ENCODE measurements around the gene UTS2B.

Gene UTS2B

DNA sequence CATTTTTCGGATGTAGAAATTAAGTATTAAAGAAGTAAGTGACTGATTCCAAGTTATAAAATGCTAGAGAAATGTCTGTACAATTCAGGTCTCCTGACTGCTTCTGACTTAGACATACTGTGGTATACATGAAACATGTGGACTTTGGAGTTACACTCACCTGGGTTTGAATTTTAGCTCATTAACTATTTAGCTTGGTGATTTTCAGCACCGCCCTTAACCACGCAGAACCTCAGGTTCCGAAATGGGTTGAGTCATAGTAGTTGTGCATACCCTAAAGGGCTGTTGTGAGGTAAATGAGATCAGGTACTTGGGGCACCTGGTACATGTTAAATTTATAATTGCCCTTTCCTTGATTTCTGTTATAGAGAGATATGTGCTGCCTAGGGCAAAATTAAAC lies 32.9 kb upstream of the UTS2B start:
- Histone ChIP-seq H3K4me3 (ENCODE audit: low read depth in 1 of 2, low read length in 2 of 2) (no peak overlapping the region), H3K9ac (ENCODE audit: low read length) (no peak overlapping the region), H3K36me3 (ENCODE audit: insufficient read depth, low read length) (peaks cover 40% of the 10 kb centered on the region), H3K27me3 (ENCODE audit: control insufficient read depth in 1 of 2, insufficient read depth in 2 of 2, low read length in 2 of 2) (no peaks in the 10 kb centered on the region), H3K9me3 (ENCODE audit: low read length) (no peaks in the 10 kb centered on the region), H3K27ac (ENCODE audit: low read depth, low read length) (no peak overlapping the region), H3K4me1 (ENCODE audit: insufficient read depth, low read length) (no peaks in the 10 kb centered on the region)

DNA sequence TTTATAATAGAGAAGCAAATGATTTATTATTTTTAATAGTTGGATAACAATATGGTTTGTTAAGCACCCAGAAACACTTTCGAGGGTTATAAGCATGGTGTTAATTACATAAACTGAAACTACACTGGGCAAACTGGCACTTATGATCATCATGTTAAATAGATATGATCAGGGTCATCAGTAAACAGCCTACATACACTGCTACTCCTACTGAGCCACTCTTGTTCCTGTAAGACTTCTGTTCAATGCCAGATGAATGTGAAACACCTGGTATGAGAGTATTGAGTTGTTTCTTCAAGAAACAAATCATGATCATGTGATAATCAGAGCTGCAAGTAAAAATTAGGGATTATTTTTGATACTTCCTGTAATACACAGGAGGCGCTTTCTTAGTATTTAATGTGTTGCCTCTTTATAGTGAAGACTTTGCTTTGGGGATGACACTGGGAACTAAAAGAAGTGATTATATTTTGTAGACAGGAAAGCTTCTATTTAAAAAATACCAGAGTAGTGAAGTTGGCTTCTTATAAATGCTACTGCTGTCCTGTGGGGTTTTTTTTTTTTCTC lies 32.3 kb upstream of the UTS2B start:
- no peaks in the 10 kb centered on the region for H3K4me1 ChIP-seq (ENCODE audit: insufficient read depth, low read length)
- H3K4me3 ChIP-seq (ENCODE audit: low read depth in 1 of 2, low read length in 2 of 2): no peak overlapping the region
- H3K27ac ChIP-seq (ENCODE audit: low read depth, low read length): no peak overlapping the region
- no peaks in the 10 kb centered on the region for H3K9me3 ChIP-seq (ENCODE audit: low read length)
- no peak overlapping the region for H3K9ac ChIP-seq (ENCODE audit: low read length)
- H3K27me3 ChIP-seq (ENCODE audit: control insufficient read depth in 1 of 2, insufficient read depth in 2 of 2, low read length in 2 of 2): no peaks in the 10 kb centered on the region
- peaks cover 44% of the 10 kb centered on the region for H3K36me3 ChIP-seq (ENCODE audit: insufficient read depth, low read length)

DNA sequence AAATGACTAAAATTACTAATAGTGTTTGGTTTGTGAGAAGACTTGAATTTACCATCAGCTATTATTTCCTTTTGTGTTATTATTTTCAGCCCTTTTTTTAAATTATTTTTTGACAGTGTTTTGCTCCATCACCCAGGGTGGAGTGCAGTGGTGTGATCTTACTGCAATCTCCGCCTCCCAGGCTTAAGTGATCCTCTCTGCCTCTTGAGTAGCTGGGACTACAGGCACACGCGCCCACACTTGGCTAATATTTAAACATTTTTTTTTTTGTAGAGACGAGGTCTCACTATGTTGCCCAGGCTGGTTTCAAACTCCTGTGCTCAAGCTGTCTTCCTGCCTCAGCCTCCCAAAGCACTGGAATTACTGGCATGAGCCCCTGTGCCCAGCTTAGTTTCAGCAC lies 31.7 kb upstream of the UTS2B start:
- peaks cover 44% of the 10 kb centered on the region for H3K36me3 ChIP-seq (ENCODE audit: insufficient read depth, low read length)
- H3K27ac ChIP-seq (ENCODE audit: low read depth, low read length): no peak overlapping the region
- H3K9me3 ChIP-seq (ENCODE audit: low read length): no peaks in the 10 kb centered on the region
- H3K9ac ChIP-seq (ENCODE audit: low read length): no peak overlapping the region
- peaks cover 4% of the 10 kb centered on the region for H3K4me1 ChIP-seq (ENCODE audit: insufficient read depth, low read length)
- no peak overlapping the region for H3K4me3 ChIP-seq (ENCODE audit: low read depth in 1 of 2, low read length in 2 of 2)
- H3K27me3 ChIP-seq (ENCODE audit: control insufficient read depth in 1 of 2, insufficient read depth in 2 of 2, low read length in 2 of 2): no peaks in the 10 kb centered on the region

DNA sequence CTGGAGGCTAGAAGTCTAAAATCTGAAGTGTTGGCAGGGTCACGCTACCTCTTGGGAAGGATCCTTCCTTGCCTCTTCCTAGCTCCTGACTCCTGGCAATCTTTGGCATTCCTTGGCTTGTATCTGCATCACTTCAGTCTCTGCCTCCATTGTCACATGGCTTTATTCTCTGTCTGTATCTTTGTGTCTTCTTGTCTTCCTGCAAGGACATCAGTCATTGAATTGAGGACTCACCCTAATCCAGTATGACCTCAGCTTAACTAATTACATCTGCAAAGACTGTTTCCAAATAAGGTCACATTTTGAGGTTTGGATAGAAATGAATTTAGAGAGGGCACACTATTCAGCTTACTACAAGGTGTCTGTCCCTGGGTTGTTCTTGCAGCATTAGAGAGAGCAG lies 31.1 kb upstream of the UTS2B start:
- Histone ChIP-seq H3K27me3 (ENCODE audit: control insufficient read depth in 1 of 2, insufficient read depth in 2 of 2, low read length in 2 of 2) (no peaks in the 10 kb centered on the region), H3K27ac (ENCODE audit: low read depth, low read length) (no peak overlapping the region), H3K4me1 (ENCODE audit: insufficient read depth, low read length) (peaks cover 9% of the 10 kb centered on the region), H3K36me3 (ENCODE audit: insufficient read depth, low read length) (peaks cover 44% of the 10 kb centered on the region), H3K4me3 (ENCODE audit: low read depth in 1 of 2, low read length in 2 of 2) (no peak overlapping the region), H3K9me3 (ENCODE audit: low read length) (no peaks in the 10 kb centered on the region), H3K9ac (ENCODE audit: low read length) (no peak overlapping the region)

DNA sequence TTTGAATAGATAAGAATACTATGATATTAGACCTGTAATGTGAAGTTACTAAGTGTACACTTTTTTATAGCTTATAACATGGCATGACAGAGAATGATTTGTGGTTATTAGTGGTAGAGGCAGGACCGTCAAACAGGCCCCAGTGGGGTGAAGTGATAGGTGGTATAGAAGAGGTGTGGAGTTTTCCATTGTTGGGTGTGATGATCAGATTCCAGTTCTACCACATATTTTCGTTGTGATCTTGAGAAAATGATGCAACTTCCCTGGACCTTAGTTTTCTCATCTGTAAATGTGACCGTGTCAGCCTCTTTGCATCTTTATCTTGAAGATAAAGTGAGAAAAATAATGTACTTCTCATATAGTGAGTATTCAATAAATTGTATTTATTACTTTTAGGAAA lies 30.3 kb upstream of the UTS2B start:
- no peak overlapping the region for H3K27ac ChIP-seq (ENCODE audit: low read depth, low read length)
- peaks cover 44% of the 10 kb centered on the region for H3K36me3 ChIP-seq (ENCODE audit: insufficient read depth, low read length)
- H3K9me3 ChIP-seq (ENCODE audit: low read length): no peaks in the 10 kb centered on the region
- H3K4me3 ChIP-seq (ENCODE audit: low read depth in 1 of 2, low read length in 2 of 2): no peak overlapping the region
- peaks cover 17% of the 10 kb centered on the region for H3K4me1 ChIP-seq (ENCODE audit: insufficient read depth, low read length)
- H3K27me3 ChIP-seq (ENCODE audit: control insufficient read depth in 1 of 2, insufficient read depth in 2 of 2, low read length in 2 of 2): no peaks in the 10 kb centered on the region
- H3K9ac ChIP-seq (ENCODE audit: low read length): no peak overlapping the region

DNA sequence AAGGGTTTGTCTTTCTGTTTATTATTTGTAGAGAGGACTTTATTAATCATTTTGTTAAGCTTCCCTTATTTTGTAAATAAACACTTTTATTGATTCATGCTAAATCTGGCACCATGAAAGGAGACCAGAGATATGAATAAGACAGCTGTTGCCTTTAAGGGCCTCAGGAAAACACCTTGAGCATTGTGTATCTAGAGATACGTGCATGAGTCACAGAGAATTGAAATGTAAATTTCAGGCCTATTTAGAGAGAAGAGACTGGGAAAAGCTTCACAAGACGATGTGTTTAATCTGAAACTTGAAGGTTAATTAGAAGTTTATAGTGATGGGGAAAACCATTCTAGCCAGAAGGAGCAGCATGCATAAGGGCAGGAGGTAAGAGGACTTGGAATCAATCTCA lies 28.6 kb upstream of the UTS2B start:
- peaks cover 22% of the 10 kb centered on the region for H3K4me1 ChIP-seq (ENCODE audit: insufficient read depth, low read length)
- H3K27me3 ChIP-seq (ENCODE audit: control insufficient read depth in 1 of 2, insufficient read depth in 2 of 2, low read length in 2 of 2): no peaks in the 10 kb centered on the region
- no peak overlapping the region for H3K27ac ChIP-seq (ENCODE audit: low read depth, low read length)
- H3K4me3 ChIP-seq (ENCODE audit: low read depth in 1 of 2, low read length in 2 of 2): no peak overlapping the region
- H3K9ac ChIP-seq (ENCODE audit: low read length): no peak overlapping the region
- peaks cover 41% of the 10 kb centered on the region for H3K36me3 ChIP-seq (ENCODE audit: insufficient read depth, low read length)
- H3K9me3 ChIP-seq (ENCODE audit: low read length): no peaks in the 10 kb centered on the region

DNA sequence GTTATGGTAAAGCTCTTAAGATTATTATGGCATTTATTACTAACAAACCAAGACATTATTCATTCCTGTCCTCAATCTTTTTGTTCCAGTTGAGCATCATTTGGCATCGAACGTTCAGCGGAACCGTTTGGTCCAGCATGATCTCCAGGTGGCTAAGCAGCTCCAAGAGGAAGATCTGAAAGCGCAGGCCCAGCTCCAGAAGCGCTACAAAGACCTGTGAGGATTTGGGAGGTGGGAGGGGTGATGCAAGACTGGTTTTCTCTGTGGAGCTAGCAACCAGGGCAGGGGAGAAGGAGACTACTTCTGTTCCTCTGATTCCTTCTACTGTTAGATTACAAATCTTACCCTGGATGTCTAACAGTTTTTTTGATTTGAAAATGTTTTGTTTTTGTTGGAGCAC lies 27.6 kb upstream of the UTS2B start:
- Histone ChIP-seq H3K36me3 (ENCODE audit: insufficient read depth, low read length) (peaks cover 41% of the 10 kb centered on the region), H3K27me3 (ENCODE audit: control insufficient read depth in 1 of 2, insufficient read depth in 2 of 2, low read length in 2 of 2) (no peaks in the 10 kb centered on the region), H3K4me1 (ENCODE audit: insufficient read depth, low read length) (peaks cover 31% of the 10 kb centered on the region), H3K9ac (ENCODE audit: low read length) (no peak overlapping the region), H3K27ac (ENCODE audit: low read depth, low read length) (no peak overlapping the region), H3K4me3 (ENCODE audit: low read depth in 1 of 2, low read length in 2 of 2) (no peak overlapping the region), H3K9me3 (ENCODE audit: low read length) (no peaks in the 10 kb centered on the region)

DNA sequence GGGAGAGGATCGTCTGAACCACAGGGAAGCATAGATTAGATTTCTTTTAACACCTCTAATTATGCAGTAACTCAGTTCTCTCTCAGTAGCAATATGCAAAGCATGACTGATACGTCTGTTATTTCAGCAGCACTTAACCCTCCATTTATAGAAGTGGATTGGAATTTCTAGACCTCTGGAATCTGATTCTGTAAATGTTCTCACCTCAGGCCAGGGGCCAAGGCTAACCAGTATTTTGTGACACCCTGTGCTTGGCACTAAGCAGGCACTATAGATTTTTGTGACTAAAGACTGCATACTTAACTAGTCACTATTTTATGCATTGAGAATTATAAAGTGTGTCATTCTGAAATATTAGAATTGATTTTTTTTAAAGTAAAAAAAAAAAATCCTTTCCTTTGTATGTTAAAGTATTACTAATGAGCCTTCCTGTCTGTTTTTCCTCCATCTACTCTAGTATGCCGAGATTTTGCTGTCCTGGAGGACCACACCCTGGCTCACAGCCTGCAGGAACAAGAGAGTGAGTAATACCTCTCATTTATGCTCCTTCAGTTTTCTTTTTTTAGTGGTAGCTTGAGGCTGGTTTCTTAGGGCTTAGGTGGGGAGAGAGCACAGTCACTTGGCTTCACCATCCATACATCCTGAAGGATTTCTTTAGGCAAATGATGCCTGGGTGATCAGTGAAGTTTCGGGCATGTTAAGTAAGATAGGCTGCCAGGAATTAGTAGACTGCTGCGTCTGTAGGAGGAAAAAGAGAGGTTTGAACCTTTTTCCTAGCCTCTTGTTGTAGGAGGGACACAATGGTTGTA lies 26.5 kb upstream of the UTS2B start:
- Histone ChIP-seq H3K9ac (ENCODE audit: low read length) (no peak overlapping the region), H3K4me3 (ENCODE audit: low read depth in 1 of 2, low read length in 2 of 2) (no peak overlapping the region), H3K9me3 (ENCODE audit: low read length) (no peaks in the 10 kb centered on the region), H3K27me3 (ENCODE audit: control insufficient read depth in 1 of 2, insufficient read depth in 2 of 2, low read length in 2 of 2) (no peaks in the 10 kb centered on the region), H3K4me1 (ENCODE audit: insufficient read depth, low read length) (peaks cover 40% of the 10 kb centered on the region), H3K36me3 (ENCODE audit: insufficient read depth, low read length) (peaks cover 33% of the 10 kb centered on the region), H3K27ac (ENCODE audit: low read depth, low read length) (no peak overlapping the region)

DNA sequence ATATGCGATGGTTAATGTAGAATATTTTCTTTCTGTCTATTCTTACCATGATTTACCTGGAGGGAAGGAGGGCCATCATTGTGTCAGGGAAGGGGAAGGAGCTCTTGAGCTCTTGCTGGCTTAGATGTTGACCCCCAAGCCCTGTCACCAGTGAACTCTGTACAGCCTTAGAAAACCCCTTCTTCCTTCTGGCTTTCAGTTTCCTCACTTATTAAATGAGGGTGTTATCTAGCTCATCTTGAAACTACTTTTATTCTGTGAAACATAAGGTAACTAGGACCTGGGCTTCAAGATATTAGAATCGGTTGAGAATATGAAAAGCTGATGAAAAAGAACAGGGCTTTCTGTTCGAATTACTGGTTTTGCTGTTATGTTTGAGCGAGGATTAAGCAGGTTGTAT lies 25.1 kb upstream of the UTS2B start:
- Histone ChIP-seq H3K27me3 (ENCODE audit: control insufficient read depth in 1 of 2, insufficient read depth in 2 of 2, low read length in 2 of 2) (no peaks in the 10 kb centered on the region), H3K9me3 (ENCODE audit: low read length) (no peaks in the 10 kb centered on the region), H3K4me3 (ENCODE audit: low read depth in 1 of 2, low read length in 2 of 2) (no peak overlapping the region), H3K27ac (ENCODE audit: low read depth, low read length) (no peak overlapping the region), H3K4me1 (ENCODE audit: insufficient read depth, low read length) (peaks cover 54% of the 10 kb centered on the region), H3K9ac (ENCODE audit: low read length) (no peak overlapping the region), H3K36me3 (ENCODE audit: insufficient read depth, low read length) (peaks cover 25% of the 10 kb centered on the region)

DNA sequence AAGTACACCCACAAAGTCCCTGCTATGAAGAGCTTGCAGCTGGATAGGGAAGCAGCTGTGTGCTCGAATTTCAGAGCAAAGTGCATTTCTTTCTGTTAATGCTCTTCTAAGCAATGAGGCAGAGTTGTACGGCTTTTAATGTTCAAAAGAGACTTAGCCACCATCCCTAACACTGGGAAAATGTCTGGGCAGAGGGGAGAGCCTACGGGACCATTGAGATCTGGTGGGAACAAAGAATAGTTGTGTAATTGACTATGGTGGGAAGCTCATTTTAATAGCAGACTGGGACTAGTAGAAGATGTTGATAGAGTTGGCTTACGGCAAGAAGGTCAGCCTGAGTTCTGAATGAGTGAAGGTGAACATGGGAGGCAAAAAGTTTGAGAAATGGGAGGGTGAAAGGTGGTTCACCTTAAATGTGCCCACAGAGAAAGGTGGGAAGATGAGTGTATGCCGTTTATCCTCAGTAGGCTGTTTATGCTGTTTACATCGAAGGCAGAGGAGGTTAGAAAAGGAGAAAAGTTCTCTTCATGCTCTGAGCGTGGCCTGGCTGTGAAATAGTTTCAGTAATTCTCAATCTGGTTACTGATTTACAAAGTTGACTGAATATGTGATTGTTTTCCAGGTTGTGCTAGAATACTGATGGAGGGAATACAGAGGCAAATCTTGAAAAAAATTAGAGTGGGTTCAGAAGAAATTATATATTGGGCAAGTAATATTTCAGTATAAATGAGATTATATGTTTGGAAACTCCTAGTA lies 22.9 kb upstream of the UTS2B start:
- Histone ChIP-seq H3K27ac (ENCODE audit: low read depth, low read length) (no peak overlapping the region), H3K4me1 (ENCODE audit: insufficient read depth, low read length) (peaks cover 74% of the 10 kb centered on the region), H3K36me3 (ENCODE audit: insufficient read depth, low read length) (peaks cover 4% of the 10 kb centered on the region), H3K9me3 (ENCODE audit: low read length) (no peaks in the 10 kb centered on the region), H3K27me3 (ENCODE audit: control insufficient read depth in 1 of 2, insufficient read depth in 2 of 2, low read length in 2 of 2) (no peaks in the 10 kb centered on the region), H3K4me3 (ENCODE audit: low read depth in 1 of 2, low read length in 2 of 2) (no peak overlapping the region), H3K9ac (ENCODE audit: low read length) (no peak overlapping the region)

DNA sequence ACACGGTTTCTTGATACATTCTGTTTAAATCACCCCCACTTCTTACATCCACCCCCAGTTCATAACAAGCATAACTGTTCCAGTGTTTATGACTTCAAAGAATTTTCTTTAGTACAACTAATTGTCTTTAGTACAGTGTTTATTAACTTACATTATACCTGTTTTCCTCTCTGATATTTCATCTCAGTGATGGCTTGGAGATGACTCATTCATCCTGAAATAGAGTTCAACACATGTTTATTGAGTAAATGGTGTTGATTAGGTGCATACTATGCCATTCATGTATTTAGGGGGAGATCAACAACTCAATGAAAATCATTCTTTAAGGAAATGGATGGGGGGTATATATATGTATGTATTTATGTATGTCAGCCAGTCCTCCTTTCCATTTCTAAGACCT lies 21.7 kb upstream of the UTS2B start:
- Histone ChIP-seq H3K9me3 (ENCODE audit: low read length) (no peaks in the 10 kb centered on the region), H3K4me1 (ENCODE audit: insufficient read depth, low read length) (peaks cover 81% of the 10 kb centered on the region), H3K27ac (ENCODE audit: low read depth, low read length) (no peak overlapping the region)

More for the DNA sequence above, 21.7 kb upstream of the UTS2B start:
- H3K4me3 ChIP-seq (ENCODE audit: low read depth in 1 of 2, low read length in 2 of 2): no peak overlapping the region
- no peaks in the 10 kb centered on the region for H3K27me3 ChIP-seq (ENCODE audit: control insufficient read depth in 1 of 2, insufficient read depth in 2 of 2, low read length in 2 of 2)
- no peak overlapping the region for H3K9ac ChIP-seq (ENCODE audit: low read length)
- no peaks in the 10 kb centered on the region for H3K36me3 ChIP-seq (ENCODE audit: insufficient read depth, low read length)

All from muscle layer of colon (tissue), 2 donors.